Measurements from ENCODE around the gene ACO2.
A peak's percentile ranks its signal among the peaks of the same experiment; 100 is the strongest.
"Not testable (repeated sequence)": the region's sequence is repeated elsewhere in the genome, so short reads cannot be mapped to it uniquely, and the experiment has no call there.

ACO2 gene

DNA sequence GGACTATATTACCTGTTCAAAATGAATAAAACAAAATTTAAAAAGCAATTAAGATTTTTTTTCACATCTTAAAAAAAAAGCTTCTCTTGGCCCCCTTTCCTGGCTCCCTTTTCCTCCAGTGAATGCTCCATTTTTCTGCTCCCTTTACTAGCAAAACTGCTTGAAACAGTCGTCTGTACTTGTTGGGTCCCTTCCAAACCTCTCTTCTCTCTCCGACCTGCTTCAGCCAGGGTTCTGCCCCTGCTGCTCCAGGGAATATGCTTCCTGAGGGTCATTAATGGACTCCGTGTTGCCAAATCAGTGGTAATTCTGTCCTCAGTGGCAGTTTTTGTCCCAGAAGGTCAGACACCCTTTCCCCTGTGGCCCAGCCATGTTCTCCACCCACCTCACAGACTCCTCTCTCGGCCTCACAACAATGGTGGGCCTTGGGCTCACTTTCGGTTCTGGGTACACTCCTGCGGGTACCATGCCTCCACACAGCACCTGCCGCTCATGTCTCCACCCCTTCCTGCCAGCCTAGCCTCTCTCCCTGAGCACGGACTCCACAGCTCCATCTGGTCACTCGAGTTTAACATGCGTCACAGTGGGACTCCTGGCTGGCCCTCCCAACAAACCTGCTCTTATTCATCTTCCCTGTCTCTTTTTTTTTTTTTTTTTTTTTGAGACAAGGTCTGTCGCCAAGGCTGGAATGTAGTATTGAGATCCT, 83.1 kb downstream of the ACO2 start:
- intact Hi-C loops (cut with DNase I), result no loop called here
- no peak for DNase-seq

DNA sequence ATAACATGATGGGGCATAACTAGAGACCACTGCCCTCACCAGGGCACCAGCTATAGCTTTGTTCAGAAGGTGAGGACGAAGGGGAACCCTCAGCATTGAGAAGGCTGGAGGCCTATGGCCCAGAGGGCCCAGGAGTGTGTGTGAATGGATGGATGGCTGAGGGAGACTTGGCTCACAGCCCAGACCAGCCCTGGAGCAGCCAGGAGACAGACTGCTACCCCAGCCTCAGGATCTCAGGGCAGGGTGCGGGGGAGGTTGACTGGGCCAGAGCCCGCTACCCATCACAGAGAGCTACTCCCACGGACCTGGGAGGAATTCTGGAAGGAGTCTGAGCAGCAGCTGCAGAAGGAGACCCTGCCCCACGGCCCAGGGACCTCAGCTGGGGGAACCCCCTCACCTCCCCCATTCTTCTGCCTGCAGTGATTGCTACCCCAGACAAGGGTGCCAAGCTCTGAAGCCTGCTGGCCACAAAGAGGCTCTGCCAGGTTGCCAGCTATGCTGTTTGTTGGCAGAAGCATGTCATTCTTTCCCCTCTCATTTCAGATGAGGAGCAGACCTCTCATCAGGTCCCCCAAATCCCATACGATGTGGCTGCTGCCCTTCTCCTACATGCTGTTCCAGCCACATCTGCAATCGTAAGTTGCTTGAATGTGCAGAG, 86.5 kb downstream of the ACO2 start:
- intact Hi-C loops (cut with DNase I), result no loop called here
- no peak for DNase-seq

DNA sequence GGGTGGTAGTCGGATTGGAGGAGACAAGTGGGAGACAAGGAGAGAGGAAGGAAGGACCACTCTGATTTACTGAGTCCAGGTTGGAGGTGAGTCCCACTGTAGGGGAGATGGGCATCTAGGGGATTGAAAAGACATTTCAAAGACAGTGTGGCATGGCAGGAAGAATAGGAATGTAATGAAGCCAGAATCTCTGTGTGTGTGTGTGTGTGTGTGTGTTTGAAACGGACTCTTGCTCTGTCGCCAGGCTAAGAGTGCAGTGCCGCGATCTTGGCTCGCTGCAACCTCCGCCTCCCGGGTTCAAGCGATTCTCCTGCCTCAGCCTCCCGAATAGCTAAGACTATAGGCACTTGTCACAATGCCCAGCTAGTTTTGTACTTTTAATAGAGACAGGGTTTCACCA, 87.6 kb downstream of the ACO2 start:
- intact Hi-C loops (cut with DNase I), result no loop called here
- no peak for DNase-seq

DNA sequence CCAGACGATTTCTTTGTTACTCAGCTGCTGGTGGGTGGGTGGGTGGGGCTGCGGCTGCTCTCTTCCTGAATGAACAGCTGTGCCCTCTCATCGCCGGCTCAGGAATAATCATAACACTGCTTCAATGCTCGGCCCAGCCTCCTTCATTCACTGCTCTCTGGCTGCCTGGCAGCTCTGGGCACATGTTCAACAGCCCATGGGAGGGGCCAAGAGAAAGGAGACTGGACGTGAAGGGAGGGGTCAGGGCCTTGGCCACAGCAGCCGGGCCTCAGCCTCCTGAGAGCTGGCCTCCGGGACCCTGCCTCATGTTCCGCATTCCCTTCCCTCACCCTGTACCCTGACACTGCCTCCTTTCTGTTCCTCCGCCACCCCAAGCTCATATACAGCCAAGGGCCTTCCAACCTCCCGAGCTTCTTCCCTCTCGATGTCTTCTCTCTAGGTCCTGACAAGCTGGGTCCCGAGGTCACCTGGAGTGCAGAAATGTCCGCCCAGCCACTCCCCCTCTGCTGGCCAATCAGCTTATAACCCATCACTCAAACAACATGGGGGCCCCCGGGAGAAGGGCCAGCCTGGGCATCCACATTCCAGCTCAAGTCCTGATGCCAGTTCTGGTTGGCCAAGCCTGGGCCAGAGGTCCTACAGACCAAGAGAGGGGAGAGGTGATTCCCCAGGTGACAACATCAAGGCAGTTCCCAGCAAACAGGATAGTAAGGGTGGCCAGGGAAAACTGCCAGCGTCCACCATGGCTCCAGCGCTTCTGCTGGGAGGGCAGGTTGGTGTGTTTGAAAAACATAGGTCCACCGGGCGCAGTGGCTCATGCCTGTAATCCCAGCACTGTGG, 88.7 kb downstream of the ACO2 start:
- DNase-seq, result peak; percentile 40 to 88 (median 71)
- intact Hi-C loops (cut with DNase I), result no loop called here

DNA sequence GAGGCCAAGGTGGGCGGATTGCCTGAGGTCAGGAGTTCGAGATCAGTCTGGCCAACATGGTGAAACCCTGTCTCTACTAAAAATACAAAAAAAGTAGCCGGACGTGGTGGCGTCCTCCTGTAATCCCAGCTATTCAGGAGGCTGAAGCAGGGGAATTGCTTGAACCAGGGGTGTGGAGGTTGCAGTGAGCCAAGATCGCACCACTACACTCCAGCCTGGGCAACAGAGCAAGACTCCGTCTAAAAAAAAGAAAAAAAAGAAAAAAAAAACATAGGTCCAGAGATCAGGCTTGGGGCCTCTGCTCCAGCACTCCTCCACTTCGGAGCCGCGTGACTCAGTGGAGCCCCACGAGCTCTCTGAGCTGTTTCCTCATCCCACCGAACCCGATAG, 89.3 kb downstream of the ACO2 start:
- intact Hi-C loops (cut with DNase I); DNase-seq: not testable (repeated sequence)

DNA sequence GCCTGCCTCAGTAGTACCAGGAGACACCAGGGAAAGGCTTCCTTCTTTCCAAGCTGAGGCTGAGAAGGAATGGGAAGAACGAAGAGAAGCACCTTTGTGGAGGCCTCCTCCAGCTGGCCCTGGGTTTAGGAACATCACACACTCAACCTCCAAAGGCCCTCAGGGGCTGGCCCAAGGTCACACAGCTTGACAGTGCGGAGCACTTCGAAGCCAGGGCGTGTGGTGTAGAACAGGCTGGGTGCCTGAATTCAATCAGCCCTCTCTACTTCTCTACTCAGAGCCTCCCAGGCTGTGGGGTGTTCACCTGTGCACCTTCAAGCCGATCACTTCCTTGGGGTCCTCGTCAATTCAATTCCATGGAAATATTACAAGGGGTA, 91.2 kb downstream of the ACO2 start:
- intact Hi-C loops (cut with DNase I), result no loop called here
- no peak for DNase-seq

DNA sequence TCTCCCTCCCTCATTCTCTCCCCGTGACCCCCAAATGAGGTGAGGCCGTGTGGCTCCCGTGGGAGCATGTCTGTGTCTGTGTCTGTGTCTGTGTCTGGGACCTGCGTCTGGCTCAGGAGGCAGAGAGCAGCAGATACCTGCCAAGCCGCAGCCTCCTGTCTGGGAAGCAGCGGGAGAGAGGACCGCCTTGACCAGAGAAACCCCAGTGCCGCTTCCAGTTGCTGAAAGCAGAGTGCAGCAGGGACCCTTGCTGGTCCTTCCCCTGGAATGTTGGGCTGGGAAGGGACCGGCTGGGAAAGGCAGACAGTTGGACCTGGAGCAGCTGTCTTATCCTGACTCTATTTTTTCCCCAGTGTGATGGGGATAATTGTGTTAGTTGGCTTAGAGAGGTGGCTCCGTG, 92.4 kb downstream of the ACO2 start:
- intact Hi-C loops (cut with DNase I), result no loop called here
- peak in 1 of 42 donors; percentile 23 for DNase-seq

DNA sequence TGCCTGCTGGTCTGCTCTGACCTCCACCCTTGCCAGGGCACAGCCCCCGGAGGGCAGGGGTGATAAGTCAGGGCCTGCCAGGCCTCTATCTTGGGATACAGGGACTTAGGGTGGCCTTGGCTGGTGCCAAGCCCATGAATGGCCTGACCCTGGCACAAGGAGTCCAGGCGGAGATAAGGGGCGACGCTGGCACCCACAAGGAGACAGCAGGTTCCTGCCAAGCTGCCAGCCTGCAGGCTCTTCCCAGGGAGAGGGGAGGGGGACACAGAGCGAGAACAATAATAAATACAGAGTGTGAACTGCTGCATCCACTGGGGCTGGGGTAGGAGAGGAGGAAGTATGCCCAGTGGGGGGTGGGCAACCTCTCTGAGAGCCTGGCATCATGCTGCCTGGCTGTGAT, 92.9 kb downstream of the ACO2 start:
- no peak for DNase-seq
- intact Hi-C loops (cut with DNase I), result no loop called here

DNA sequence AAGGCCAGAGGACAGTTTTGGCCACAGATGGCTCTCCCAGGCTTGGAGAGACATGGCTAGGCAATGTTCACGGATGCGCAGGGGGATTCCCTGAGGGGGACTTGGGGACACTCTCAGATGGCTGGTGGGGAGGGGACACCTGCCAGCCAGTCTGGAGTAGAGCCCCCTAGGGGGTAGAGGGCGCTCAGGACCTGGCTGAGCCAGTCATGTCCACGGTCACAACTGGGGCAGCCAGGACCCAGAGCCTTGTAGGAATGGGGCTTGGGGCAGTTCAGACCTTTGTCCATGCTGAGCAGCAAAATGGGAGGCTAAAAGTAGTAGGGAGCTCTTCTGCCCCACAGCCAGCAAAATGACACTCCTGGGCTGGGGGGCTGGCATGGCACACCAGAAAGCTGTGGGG, 93.5 kb downstream of the ACO2 start:
- DNase-seq, result no peak
- intact Hi-C loops (cut with DNase I), result no loop called here

DNA sequence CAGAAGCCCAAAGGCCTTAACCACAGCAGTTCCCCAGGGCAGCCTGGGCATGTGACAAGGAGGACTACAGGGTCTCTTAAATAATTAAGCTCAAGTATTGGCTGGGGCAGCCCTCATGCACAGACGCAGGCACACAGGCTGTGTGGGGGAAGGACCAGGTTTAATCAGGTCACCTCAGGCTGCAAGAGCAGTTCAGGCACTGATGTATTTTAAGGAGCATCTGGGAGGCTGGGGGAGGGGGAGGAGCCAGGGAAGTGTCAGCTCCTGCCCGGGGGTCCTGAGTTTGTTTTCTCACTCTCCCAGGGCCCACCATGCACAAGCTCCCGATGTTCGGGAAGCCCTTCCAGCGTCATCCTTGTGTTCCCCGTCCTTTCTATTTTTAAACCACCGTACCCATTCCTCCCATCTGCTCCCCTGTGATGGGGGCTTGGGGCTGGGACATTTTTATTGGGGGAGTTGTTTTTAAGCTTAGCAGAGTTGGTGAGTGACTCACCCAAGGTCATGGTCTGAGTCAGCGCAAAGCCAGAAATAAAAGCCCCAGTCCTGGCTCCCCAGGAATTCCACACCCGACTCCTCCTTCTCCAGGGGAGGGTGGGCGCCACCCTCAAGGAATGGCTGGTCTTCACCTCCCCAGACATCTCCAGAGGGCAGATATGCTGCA, 94.3 kb downstream of the ACO2 start:
- DNase-seq, result peak in 12 of 42 donors; percentile 31 to 70 (median 44)
- intact Hi-C loops (cut with DNase I), result no loop called here

DNA sequence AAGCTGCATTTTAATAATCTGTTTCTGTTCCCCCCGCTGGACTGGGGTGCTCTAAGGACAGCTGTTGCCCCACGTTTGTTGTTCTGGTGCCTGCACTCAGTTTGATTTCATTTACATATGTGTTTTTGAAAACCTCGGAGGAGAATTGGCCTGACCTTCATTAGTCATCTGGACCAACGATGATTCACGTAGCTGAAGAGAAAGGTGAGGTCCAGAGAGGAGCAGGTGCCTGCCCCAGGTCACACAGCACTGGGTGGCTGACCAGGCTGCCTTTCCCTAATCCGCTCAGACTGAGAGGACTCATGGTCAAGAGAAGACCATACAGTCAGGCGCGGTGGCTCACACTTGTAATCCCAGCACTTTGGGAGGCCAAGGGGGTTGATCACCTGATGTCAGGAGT, 95.6 kb downstream of the ACO2 start:
- intact Hi-C loops (cut with DNase I), result no loop called here

DNA sequence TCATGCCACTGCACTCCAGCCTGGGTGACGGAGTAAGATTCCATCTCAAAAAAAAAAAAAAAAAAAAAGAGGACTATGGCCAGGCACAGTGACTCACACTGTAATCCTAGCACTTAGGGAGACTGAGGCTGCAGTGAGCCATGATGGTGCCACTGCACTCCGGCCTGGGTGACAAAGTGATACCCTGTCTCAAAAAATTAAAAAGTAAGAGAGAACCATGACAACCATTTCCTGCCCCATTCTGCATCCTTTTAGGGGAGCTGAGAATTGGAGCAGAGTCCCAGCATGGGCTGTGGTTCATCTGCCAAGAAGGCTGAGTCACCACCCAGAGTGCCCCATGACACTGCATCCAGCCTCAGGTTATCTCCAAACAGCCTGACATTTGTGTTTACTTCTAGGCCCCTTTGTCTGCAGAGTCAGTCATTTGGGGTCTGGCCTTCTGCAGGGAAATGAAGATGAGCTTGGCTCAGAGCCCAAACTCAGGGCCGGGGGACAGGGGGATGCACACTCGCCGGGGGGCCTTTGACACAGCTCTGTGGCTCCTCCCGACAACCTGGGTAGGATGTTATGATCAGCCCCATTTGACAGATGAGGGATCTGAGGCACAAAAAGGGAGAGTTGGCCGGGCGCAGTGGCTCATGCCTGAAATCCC, 96.6 kb downstream of the ACO2 start:
- intact Hi-C loops (cut with DNase I), result no loop called here
- DNase-seq, result peak in 4 of 42 donors; percentile 41 to 72 (median 44)

More for the DNA sequence above, 95.6 kb downstream of the ACO2 start:
- no peak for DNase-seq

DNA sequence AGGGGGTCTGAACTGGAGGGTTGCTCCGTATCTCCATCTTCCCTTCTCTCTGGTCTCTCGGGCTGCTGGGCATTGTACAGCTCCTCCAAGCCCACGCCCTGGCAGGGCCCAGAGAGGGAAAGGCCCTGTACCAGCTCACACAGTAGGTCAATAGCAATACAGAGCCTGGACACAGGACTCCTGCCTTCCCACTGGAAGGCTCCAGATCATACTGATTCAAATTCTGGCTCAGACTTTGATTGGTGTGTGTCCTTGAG, 98.5 kb downstream of the ACO2 start:
- intact Hi-C loops (cut with DNase I), result no loop called here
- DNase-seq, result no peak

DNA sequence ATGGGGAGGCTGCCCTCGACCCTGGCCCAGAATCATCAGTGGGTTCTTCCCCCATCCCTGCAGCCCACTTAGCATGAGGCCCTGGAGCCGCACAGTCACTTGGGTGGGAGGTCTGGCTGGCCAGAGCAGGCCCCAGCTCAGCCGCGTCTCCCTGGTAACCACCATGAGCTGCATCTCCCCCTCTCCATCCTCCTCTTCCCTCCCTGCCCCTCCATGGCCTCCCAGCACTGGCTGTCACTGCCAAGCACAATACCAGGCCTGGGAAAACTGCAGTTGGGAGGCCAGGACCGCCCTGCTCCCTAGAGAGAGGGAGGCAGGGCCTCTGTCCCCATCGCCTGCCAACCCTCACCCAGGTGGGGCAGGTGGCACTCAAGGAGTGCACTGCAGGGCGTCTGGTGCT, 99.9 kb downstream of the ACO2 start:
- peak in 2 of 42 donors; percentile 16 to 63 for DNase-seq
- intact Hi-C loops (cut with DNase I), result no loop called here

DNA sequence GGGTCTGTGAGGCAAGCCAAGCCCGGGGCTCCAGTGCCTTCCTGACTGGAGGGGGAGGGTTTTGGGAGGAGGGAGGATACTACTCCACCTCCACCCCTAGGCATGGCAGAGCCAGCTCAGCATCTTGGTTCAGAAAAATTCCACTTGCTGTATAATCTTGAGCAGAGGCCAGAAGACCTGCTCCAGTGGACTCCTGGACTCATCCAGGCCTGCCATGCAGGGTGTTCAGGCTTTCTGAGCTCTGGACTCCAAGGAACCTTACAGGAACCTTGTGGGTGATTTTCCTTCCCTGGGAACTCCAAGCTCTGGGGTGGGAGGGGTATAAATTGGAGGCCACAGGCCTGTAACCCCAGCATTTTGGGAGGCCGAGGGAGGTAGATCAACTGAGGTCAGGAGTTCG, 101.3 kb downstream of the ACO2 start:
- intact Hi-C loops (cut with DNase I), result no loop called here

DNA sequence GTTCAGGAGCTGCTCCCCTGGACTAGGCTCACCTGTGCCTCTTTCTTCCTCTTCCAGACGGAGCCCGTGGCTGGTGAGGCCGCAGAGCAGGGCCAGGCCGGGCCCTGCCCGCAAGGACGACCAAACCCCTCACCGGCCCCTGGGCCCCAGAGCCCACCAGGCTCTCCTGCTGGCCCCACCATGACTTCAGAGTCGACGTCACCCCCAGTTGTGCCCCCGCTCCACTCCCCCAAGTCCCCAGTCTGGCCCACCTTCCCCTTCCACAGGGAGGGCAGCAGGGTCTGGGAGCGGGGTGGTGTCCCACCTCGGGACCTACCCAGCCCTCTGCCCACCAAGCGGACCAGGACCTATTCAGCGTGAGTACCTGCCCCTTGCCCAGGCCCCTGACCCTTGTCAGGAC, 102.9 kb downstream of the ACO2 start:
- DNase-seq, result no peak
- intact Hi-C loops (cut with DNase I), result no loop called here

More for the DNA sequence above, 101.3 kb downstream of the ACO2 start:
- DNase-seq, result no peak

DNA sequence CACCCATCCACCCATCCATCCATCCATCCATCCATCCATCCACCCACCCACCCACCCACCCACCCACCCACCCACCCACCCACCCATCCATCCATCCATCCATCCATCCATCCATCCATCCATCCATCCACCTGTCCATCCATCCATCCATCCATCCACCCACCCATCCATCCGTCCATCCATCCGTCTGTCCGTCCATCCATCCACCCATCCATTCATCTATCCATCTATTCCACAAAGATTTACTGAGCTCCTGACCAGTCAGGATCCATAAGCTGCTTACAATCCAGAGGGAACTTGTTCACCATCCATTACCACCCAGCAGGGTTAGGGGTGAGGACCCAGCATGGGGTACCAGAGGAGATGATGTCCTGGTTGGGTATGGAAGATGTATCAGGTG, 103.4 kb downstream of the ACO2 start:
- intact Hi-C loops (cut with DNase I); DNase-seq: not testable (repeated sequence)

DNA sequence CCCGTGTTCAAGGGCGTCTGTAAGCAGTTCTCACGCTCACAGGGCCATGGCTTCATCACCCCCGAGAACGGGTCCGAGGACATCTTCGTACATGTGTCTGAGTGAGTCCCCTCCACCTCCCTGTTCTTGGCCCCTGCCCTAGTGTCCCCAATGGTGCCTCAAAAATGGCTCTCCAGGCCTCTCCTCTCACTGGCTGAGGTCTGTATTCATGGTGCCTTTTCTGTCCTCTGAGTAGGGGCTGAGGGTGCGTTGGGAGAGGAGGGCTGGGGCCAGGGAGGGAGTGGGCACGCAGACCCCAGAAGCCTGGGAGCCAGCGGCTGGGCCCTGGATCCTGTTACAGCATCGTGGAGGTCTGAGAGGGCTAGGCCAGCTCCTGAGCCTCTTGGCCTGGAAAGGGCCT, 104.8 kb downstream of the ACO2 start:
- DNase-seq, result no peak

DNA sequence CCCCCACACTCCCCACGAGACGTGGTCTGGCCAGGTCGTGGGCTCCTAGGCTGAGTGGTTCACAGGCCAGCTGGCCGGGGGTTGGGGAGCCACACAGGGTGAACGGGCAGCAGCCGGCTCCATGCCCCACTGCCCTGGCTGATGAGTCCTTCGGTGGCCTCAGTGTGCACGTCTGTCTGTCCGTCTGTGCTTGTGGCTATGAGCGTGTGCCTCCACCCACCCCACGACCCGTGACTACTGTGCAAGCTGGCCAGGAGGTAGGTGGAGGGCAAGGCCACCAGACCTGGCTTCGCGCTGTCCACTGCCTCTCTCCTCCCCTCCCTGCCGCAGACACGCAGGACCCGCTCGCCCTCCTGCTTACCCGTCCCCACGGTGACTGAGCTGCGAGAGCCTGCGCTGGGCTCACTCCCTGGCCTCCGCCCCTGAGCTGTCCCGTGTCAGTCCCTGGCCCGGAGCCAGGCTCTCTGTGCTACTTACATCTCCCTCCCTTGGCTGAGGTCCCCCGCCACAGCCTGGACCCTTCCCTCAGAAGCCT, 106.0 kb downstream of the ACO2 start:
- peak in 18 of 42 donors; percentile 26 to 71 (median 46) for DNase-seq
- intact Hi-C loops (cut with DNase I), result no loop called here

More for the DNA sequence above, 104.8 kb downstream of the ACO2 start:
- intact Hi-C loops (cut with DNase I), result no loop called here
